ENCODE results near the gene HNRNPF. TPM values are rescaled to one million over a fixed set of nuclear protein-coding genes. Genes with fewer than 3 reads are reported as not detected.

The HNRNPF gene
- total RNA-seq, 2 donors from 2014 or later = 250 to 394 TPM

DNA sequence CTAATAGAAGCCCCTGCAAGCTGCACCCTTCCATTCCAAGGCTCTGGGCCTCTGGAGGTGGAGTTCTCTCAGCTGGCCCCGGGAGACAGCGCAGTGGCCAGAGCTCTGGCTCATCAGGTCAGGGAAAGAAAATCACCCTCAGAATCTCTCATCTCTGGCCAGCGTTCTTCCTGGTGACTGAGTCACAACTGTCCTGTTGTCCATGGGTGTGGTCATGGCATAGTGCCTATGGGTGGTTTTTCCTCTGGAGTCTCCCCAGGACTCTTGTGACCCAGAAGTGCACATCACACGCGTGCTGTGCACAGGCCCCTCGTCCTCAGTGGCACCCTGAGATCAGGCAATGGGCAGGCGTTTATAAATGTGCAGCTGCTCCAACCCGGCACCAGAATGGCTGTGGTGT is 64.9 kb downstream of the HNRNPF start:
- intact Hi-C loops (cut with DNase I) = no loop called here
- no peaks in the 10 kb centered on the region for H3K4me1 ChIP-seq
- H3K27me3 ChIP-seq = no peaks in the 10 kb centered on the region
- no peak overlapping the region for H3K27ac ChIP-seq
- no peaks in the 10 kb centered on the region for H3K9me3 ChIP-seq
- H3K9ac ChIP-seq (ENCODE audit: low read depth in 2 of 2, low read length in 2 of 2) = no peak overlapping the region
- H3K4me3 ChIP-seq = no peak overlapping the region
- TF ChIP-seq CTCF (IDR thresholded peaks at IDR 0.05) = no peak
- DNase-seq = no peak
- H3K36me3 ChIP-seq = no peaks in the 10 kb centered on the region

- no peaks in the 10 kb centered on the region for H3K9me3 ChIP-seq
- intact Hi-C loops (cut with DNase I) = no loop called here
- no peaks in the 10 kb centered on the region for H3K4me1 ChIP-seq
- DNase-seq = no peak
- no peak overlapping the region for H3K9ac ChIP-seq (ENCODE audit: low read depth in 2 of 2, low read length in 2 of 2)
- H3K4me3 ChIP-seq = no peak overlapping the region
- no peak overlapping the region for H3K27ac ChIP-seq
- no peaks in the 10 kb centered on the region for H3K27me3 ChIP-seq
- TF ChIP-seq CTCF (IDR thresholded peaks at IDR 0.05) = no peak
- H3K36me3 ChIP-seq = no peaks in the 10 kb centered on the region
Measured at GRCh38 chr10:43343126-43343525, 65.9 kb downstream of the HNRNPF start.

DNA sequence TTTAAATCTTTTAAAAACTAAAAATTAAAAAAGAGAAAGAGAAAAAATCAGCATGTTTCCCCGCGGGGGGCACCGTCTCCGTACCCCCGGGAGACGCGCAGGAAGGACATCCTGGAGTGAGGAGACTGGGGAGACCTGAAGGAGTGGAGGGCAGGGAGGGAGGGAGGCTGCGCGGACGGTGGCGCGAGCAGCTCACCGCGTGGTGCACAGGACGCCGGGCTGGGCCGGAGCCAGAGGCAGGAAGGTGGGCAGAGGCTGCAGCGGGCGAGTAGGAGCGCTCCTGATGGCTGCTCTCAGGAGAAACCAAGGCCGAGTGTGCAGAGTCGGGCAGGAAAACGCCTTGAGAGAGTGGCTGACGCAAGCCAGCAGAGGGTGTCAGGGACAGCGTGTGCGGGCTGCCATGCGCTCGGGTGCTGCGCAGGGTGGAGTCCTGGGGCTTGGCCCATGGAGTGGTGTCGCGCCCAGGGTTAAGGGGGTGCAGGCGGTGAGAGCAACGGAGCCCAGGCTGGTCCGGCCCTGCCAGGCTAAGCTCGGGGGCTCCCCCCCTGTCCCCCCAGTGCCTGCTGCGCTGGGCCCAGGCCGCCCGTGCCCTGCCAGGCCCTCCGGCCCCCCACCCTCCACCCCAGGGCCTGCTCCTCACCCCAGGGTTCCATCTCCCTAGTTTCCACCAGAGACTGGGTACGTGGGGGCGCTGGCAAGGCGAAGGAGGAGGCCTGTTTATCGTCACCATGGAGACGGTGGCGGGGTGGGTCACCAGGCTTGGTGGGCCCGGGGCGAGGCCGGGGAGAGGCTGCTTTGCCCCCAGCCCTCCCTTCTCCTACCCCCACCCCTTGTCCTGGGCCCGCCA is 66.5 kb downstream of the HNRNPF start:
- Histone ChIP-seq H3K36me3 (no peaks in the 10 kb centered on the region), H3K27me3 (no peaks in the 10 kb centered on the region), H3K9me3 (no peaks in the 10 kb centered on the region), H3K4me3 (no peak overlapping the region), H3K27ac (no peak overlapping the region), H3K4me1 (no peaks in the 10 kb centered on the region), H3K9ac (ENCODE audit: low read depth in 2 of 2, low read length in 2 of 2) (no peak overlapping the region)
- TF ChIP-seq CTCF (IDR thresholded peaks at IDR 0.05) = no peak
- intact Hi-C loops (cut with DNase I) = no loop called here
- DNase-seq = no peak

- no peak overlapping the region for H3K27ac ChIP-seq
- intact Hi-C loops (cut with DNase I) = no loop called here
Measured at GRCh38 chr10:43341450-43341849, 67.5 kb downstream of the HNRNPF start.

DNA sequence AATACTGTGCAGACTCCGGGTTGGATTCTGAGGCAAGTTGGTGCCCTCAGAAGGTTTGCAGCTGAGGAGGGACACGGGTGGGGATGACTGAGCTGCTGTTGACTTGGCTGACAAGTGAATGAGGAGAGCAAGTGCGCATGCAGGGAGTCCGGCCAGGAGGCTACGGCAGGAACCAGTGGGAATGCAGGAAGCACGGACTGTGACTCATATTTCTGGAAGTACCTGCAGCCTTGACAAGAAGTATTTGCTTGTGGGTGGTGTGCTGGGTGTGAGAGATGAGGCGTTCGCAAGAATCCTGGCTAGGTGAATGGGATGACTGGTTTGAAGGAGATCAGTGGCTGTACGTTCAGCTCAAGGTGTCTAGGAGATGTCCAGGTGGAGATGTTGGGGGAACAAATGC is 68.4 kb downstream of the HNRNPF start:
- H3K27ac ChIP-seq = no peak overlapping the region
- no peaks in the 10 kb centered on the region for H3K9me3 ChIP-seq
- intact Hi-C loops (cut with DNase I) = no loop called here
- H3K4me3 ChIP-seq = no peak overlapping the region
- DNase-seq = no peak
- no peak overlapping the region for H3K9ac ChIP-seq (ENCODE audit: low read depth in 2 of 2, low read length in 2 of 2)
- no peaks in the 10 kb centered on the region for H3K27me3 ChIP-seq
- H3K4me1 ChIP-seq = no peaks in the 10 kb centered on the region
- no peak for TF ChIP-seq CTCF (IDR thresholded peaks at IDR 0.05)
- H3K36me3 ChIP-seq = no peaks in the 10 kb centered on the region

More at GRCh38 chr10:43341450-43341849, 67.5 kb downstream of the HNRNPF start:
- no peak overlapping the region for H3K9ac ChIP-seq (ENCODE audit: low read depth in 2 of 2, low read length in 2 of 2)
- H3K27me3 ChIP-seq = no peaks in the 10 kb centered on the region
- no peaks in the 10 kb centered on the region for H3K4me1 ChIP-seq
- no peak for DNase-seq
- no peaks in the 10 kb centered on the region for H3K9me3 ChIP-seq
- no peak for TF ChIP-seq CTCF (IDR thresholded peaks at IDR 0.05)
- H3K4me3 ChIP-seq = no peak overlapping the region
- H3K36me3 ChIP-seq = no peaks in the 10 kb centered on the region

Data from colonic mucosa (tissue), 4 donors.